Stimulated activated CD8-positive, alpha-beta memory T cell treated with anti-CD3 and anti-CD28 coated beads, Interleukin-2, amount 100 ng/mL, for 1 hour (primary cell): ENCODE data around the gene MATN1.
"Not testable (repeated sequence)": the region's sequence is repeated elsewhere in the genome, so short reads cannot be mapped to it uniquely, and the experiment has no call there.

Experiments used
- DNase-seq, 2 donors: peaks; one replicate each; pipeline ENCODE4 v3.0.0-alpha.2; 2020; ENCODE audit warnings: low read depth in 2 of 2

The MATN1 gene

GRCh38 chr1:30723331-30723755, at the start of gene MATN1:
Gene MATN1, minus strand, starts transcription at chr1:30723585. Its CDS starts 34 bp downstream, at chr1:30723551.
- DNase-seq = no peak

- no peak for DNase-seq
These were observed 47.6 kb upstream of the MATN1 start for GRCh38 chr1:30771005-30771404.

GRCh38 chr1:30770150-30770549, 46.8 kb upstream of the MATN1 start:
- no peak for DNase-seq

- no peak for DNase-seq
These were observed 45.7 kb upstream of the MATN1 start for GRCh38 chr1:30768830-30769718.

- DNase-seq = no peak
These were observed 44.9 kb upstream of the MATN1 start for GRCh38 chr1:30768159-30768829.

- DNase-seq = not testable (repeated sequence)
These were observed 43.6 kb upstream of the MATN1 start for GRCh38 chr1:30766948-30767347.

GRCh38 chr1:30765556-30766434, 42.4 kb upstream of the MATN1 start:
- no peak for DNase-seq

- DNase-seq = no peak
These were observed 41.7 kb upstream of the MATN1 start for GRCh38 chr1:30764939-30765555.

GRCh38 chr1:30764396-30764795, 41.0 kb upstream of the MATN1 start:
- no peak for DNase-seq

GRCh38 chr1:30763651-30764248, 40.4 kb upstream of the MATN1 start:
- no peak for DNase-seq

GRCh38 chr1:30762930-30763650, 39.7 kb upstream of the MATN1 start:
- DNase-seq = no peak

GRCh38 chr1:30762152-30762929, 39.0 kb upstream of the MATN1 start:
- no peak for DNase-seq

GRCh38 chr1:30761381-30762151, 38.2 kb upstream of the MATN1 start:
- no peak for DNase-seq

GRCh38 chr1:30760596-30761324, 37.4 kb upstream of the MATN1 start:
- DNase-seq = no peak

- peak in 1 of 2 donors; percentile 30 for DNase-seq
These were observed 36.4 kb upstream of the MATN1 start for GRCh38 chr1:30759718-30760281.

- DNase-seq = no peak
These were observed 35.5 kb upstream of the MATN1 start for GRCh38 chr1:30758785-30759380.

- no peak for DNase-seq
These were observed 34.8 kb upstream of the MATN1 start for GRCh38 chr1:30758121-30758688.
